Liver (tissue), 9 donors: ENCODE data around the gene LRRC74B. TPM values are rescaled to one million over a fixed set of nuclear protein-coding genes. Genes with fewer than 3 reads are reported as not detected.

Experiments
- DNase-seq: peaks from one replicate; pipeline ENCODE4 v3.0.0-alpha.2; 2017; ENCODE audit warnings: low spot score
- H3K27ac ChIP-seq, 2 donors: one replicate each; pipeline ENCODE4 v1.7.0; 2013; ENCODE audit warnings: inconsistent platforms in 2 of 2, low read length in 2 of 2, control low read depth in 1 of 2, low read depth in 1 of 2, mild to moderate bottlenecking in 1 of 2
- H3K27me3 ChIP-seq, 4 donors: one replicate each; pipeline versions ENCODE4 v1.6.1 to v1.7.0; 2013; ENCODE audit warnings: low read length in 3 of 4, inconsistent platforms in 1 of 4, mild to moderate bottlenecking in 1 of 4, moderate library complexity in 1 of 4; ENCODE audit not compliant: control insufficient read depth in 4 of 4, insufficient read depth in 4 of 4
- H3K36me3 ChIP-seq, 4 donors: one replicate each; pipeline versions ENCODE4 v1.6.1 to v1.7.0; 2013; ENCODE audit warnings: low read length in 3 of 4, mild to moderate bottlenecking in 3 of 4, low read depth in 1 of 4, moderate library complexity in 1 of 4; ENCODE audit not compliant: control insufficient read depth in 4 of 4, insufficient read depth in 3 of 4
- H3K4me1 ChIP-seq, 4 donors: one replicate each; pipeline versions ENCODE4 v1.6.1 to v1.7.0; 2013; ENCODE audit warnings: low read length in 3 of 4, mild to moderate bottlenecking in 3 of 4, moderate library complexity in 1 of 4; ENCODE audit not compliant: control insufficient read depth in 4 of 4, insufficient read depth in 4 of 4
- H3K4me3 ChIP-seq, 3 donors: one replicate each; pipeline versions ENCODE4 v1.6.1 to v1.7.0; 2013; ENCODE audit warnings: low read length in 3 of 3, control low read depth in 1 of 3, low read depth in 1 of 3, mild to moderate bottlenecking in 1 of 3
- H3K9ac ChIP-seq, 2 donors: one replicate each; pipeline ENCODE4 v1.7.0; 2013; ENCODE audit warnings: low read length in 2 of 2, mild to moderate bottlenecking in 2 of 2, moderate library complexity in 2 of 2, control low read depth in 1 of 2, low read depth in 1 of 2
- H3K9me3 ChIP-seq, 4 donors: one replicate each; pipeline versions ENCODE4 v1.6.1 to v1.7.0; 2013; ENCODE audit warnings: low read length in 3 of 4; ENCODE audit not compliant: control insufficient read depth in 4 of 4
- ATF3 ChIP-seq: IDR thresholded peaks from 2 replicates; pipeline ENCODE4 v1.6.1; 2016; ENCODE audit warnings: antibody characterized with exemption
- CTCF ChIP-seq: fragments of 150-350 bp; IDR thresholded peaks from 2 replicates; pipeline ENCODE4 v1.5.1; 2017; ENCODE audit warnings: improper control_type of control experiment, low read depth, low read length; ENCODE audit not compliant: missing input control
- FOXA1 ChIP-seq: IDR thresholded peaks from 2 replicates; pipeline ENCODE4 v1.6.1; 2016; ENCODE audit warnings: antibody characterized with exemption
- FOXA2 ChIP-seq: IDR thresholded peaks from 2 replicates; pipeline ENCODE4 v1.6.1; 2016; ENCODE audit warnings: antibody characterized with exemption
- GABPA ChIP-seq, 2 donors: IDR thresholded peaks in 1 of 2; conservative IDR thresholded peaks in 1 of 2; 2 replicates each; pipeline ENCODE4 v1.6.1; 2016; ENCODE audit warnings: antibody characterized with exemption in 2 of 2, mild to moderate bottlenecking in 1 of 2, moderate library complexity in 1 of 2
- HNF4A ChIP-seq, 2 donors: conservative IDR thresholded peaks; 2 replicates each; pipeline ENCODE4 v1.6.1; 2016; ENCODE audit warnings: antibody characterized with exemption in 2 of 2, mild to moderate bottlenecking in 2 of 2
- HNF4G ChIP-seq: IDR thresholded peaks from 2 replicates; pipeline ENCODE4 v1.6.1; 2016; ENCODE audit warnings: antibody characterized with exemption
- JUND ChIP-seq, 2 donors: IDR thresholded peaks; 2 replicates each; pipeline ENCODE4 v1.6.1; 2016; ENCODE audit warnings: antibody characterized with exemption in 2 of 2
- MAX ChIP-seq: IDR thresholded peaks from 2 replicates; pipeline ENCODE4 v1.6.1; 2016; ENCODE audit warnings: antibody characterized with exemption
- REST ChIP-seq: IDR thresholded peaks from 2 replicates; pipeline ENCODE4 v1.6.1; 2016; ENCODE audit warnings: antibody characterized with exemption, mild to moderate bottlenecking
- RXRA ChIP-seq, 2 donors: IDR thresholded peaks; 2 replicates each; pipeline ENCODE4 v1.6.1; 2017 to 2018; ENCODE audit warnings: antibody characterized with exemption in 2 of 2, mild to moderate bottlenecking in 1 of 2
- SP1 ChIP-seq: IDR thresholded peaks from 2 replicates; pipeline ENCODE4 v1.6.1; 2018; ENCODE audit warnings: antibody characterized with exemption, mild to moderate bottlenecking
- TAF1 ChIP-seq: conservative IDR thresholded peaks from 2 replicates; pipeline ENCODE4 v1.6.1; 2016; ENCODE audit warnings: antibody characterized with exemption, mild to moderate bottlenecking
- YY1 ChIP-seq: IDR thresholded peaks from 2 replicates; pipeline ENCODE4 v1.6.1; 2016; ENCODE audit warnings: antibody characterized with exemption, mild to moderate bottlenecking
- WGBS: extraction: QIAGEN DNeasy Blood & Tissue Kit; methylation state at CpG from one replicate; pipeline ENCODE4 v1.1.7; 2013; 5-methylcytosine and 5-hydroxymethylcytosine counted together
- polyA plus RNA-seq, 2 donors: library from polyadenylated mRNA; stranded (reverse) in 1 of 2; unstranded in 1 of 2; fragments of 200-250 nt in 1 of 2; fragments of >200 nt in 1 of 2; fragmentation: Nextera tagmentation in 1 of 2; extraction: Ambion mirVana in 1 of 2; gene quantifications; one replicate each; pipeline versions ENCODE4 v1.2.1 to v1.2.3, GENCODE V29; 2013 to 2015
- total RNA-seq, 2 donors: library from RNA; depleted of rRNA; stranded (reverse); fragments of >200 nt; gene quantifications; one replicate each; pipeline ENCODE4 v1.2.3, GENCODE V29; 2014
- donor health status: healthy.
- donor health status: healthy.
- donor health status: healthy.
- donor health status: healthy.
- donor health status: healthy.

The LRRC74B gene
- total and polyA plus RNA-seq, 4 donors = not detected

- Histone ChIP-seq H3K4me1 (no peaks in the 10 kb centered on the region), H3K27me3 (no peaks in the 10 kb centered on the region), H3K4me3 (no peak overlapping the region), H3K9me3 (no peaks in the 10 kb centered on the region), H3K27ac (no peak overlapping the region), H3K36me3 (no peaks in the 10 kb centered on the region), H3K9ac (no peak overlapping the region)
- WGBS = 91% methylated on average over 21 of the region's 21 CpGs
- TF ChIP-seq FOXA2 = no peak
- no peak for TF ChIP-seq MAX
- no peak for TF ChIP-seq YY1
- TF ChIP-seq FOXA1 = no peak
- DNase-seq = no peak
Observed at GRCh38 chr22:21076912-21077625, 31.3 kb downstream of the LRRC74B start.

GRCh38 chr22:21077884-21078508, 32.2 kb downstream of the LRRC74B start:
- TF ChIP-seq RXRA (IDR thresholded peaks at IDR 0.05) (no peak), GABPA (IDR thresholded peaks at IDR 0.05 in 1 of 2, conservative IDR thresholded peaks at IDR 0.05 in 1 of 2) (no peak), SP1 (no peak), YY1 (no peak)
- Histone ChIP-seq H3K9ac (no peak overlapping the region), H3K27ac (no peak overlapping the region), H3K9me3 (no peaks in the 10 kb centered on the region), H3K27me3 (no peaks in the 10 kb centered on the region), H3K4me1 (no peaks in the 10 kb centered on the region), H3K36me3 (no peaks in the 10 kb centered on the region), H3K4me3 (no peak overlapping the region)
- no peak for DNase-seq
- 83% methylated on average over 16 of the region's 16 CpGs for WGBS

- H3K27me3 ChIP-seq = no peaks in the 10 kb centered on the region
- H3K4me1 ChIP-seq = no peaks in the 10 kb centered on the region
- H3K36me3 ChIP-seq = no peaks in the 10 kb centered on the region
- no peak for TF ChIP-seq FOXA2
- no peak for TF ChIP-seq TAF1
- no peak for TF ChIP-seq HNF4G
- TF ChIP-seq YY1 = no peak
- TF ChIP-seq FOXA1 = no peak
- no peak for TF ChIP-seq MAX
- no peak for TF ChIP-seq GABPA (IDR thresholded peaks at IDR 0.05 in 1 of 2, conservative IDR thresholded peaks at IDR 0.05 in 1 of 2)
- no peak for TF ChIP-seq JUND (IDR thresholded peaks at IDR 0.05)
- no peak for TF ChIP-seq HNF4A (conservative IDR thresholded peaks at IDR 0.05)
- no peak for TF ChIP-seq ATF3
- no peak for TF ChIP-seq SP1
- TF ChIP-seq CTCF = no peak
- no peak for TF ChIP-seq REST
- no peak overlapping the region for H3K4me3 ChIP-seq
- no peak overlapping the region for H3K27ac ChIP-seq
- no peaks in the 10 kb centered on the region for H3K9me3 ChIP-seq
- WGBS = 89% methylated on average over 11 of the region's 11 CpGs
- H3K9ac ChIP-seq = no peak overlapping the region
- DNase-seq = no peak
Observed at GRCh38 chr22:21078916-21079315, 33.2 kb downstream of the LRRC74B start.
